NK-92 (cell line): ENCODE measurements around the gene ATP7A.
"Not testable (repeated sequence)": the region's sequence is repeated elsewhere in the genome, so short reads cannot be mapped to it uniquely, and the experiment has no call there.

ENCODE experiments used
- DNase-seq: peaks from one replicate; lab custom pipeline; 2025; ENCODE audit not compliant: unreplicated experiment; lab: John Stamatoyannopoulos, UW

Gene ATP7A

GRCh38 chrX:77945031-77945430 is 34.5 kb downstream of the ATP7A start:
- DNase-seq: not testable (repeated sequence)

GRCh38 chrX:77945910-77946545 is 35.5 kb downstream of the ATP7A start:
- DNase-seq: no peak

- DNase-seq: no peak
Measured at GRCh38 chrX:77946571-77946970, 36.1 kb downstream of the ATP7A start.

GRCh38 chrX:77949840-77950239 is 39.3 kb downstream of the ATP7A start:
- DNase-seq: no peak

- DNase-seq: no peak
Measured at GRCh38 chrX:77952173-77952572, 41.7 kb downstream of the ATP7A start.

- no peak for DNase-seq
Measured at GRCh38 chrX:77953302-77953701, 42.8 kb downstream of the ATP7A start.

- no peak for DNase-seq
Measured at GRCh38 chrX:77953708-77954107, 43.2 kb downstream of the ATP7A start.

- no peak for DNase-seq
Measured at GRCh38 chrX:77960567-77960966, 50.1 kb downstream of the ATP7A start.

- DNase-seq: no peak
Measured at GRCh38 chrX:77961063-77961462, 50.6 kb downstream of the ATP7A start.

- DNase-seq: no peak
Measured at GRCh38 chrX:77962068-77962902, 51.8 kb downstream of the ATP7A start.

GRCh38 chrX:77966361-77966760 is 55.9 kb downstream of the ATP7A start:
- no peak for DNase-seq

- no peak for DNase-seq
Measured at GRCh38 chrX:77967631-77968030, 57.1 kb downstream of the ATP7A start.

- no peak for DNase-seq
Measured at GRCh38 chrX:77969538-77969937, 59.0 kb downstream of the ATP7A start, which contains the start of gene PGAM4. Gene PGAM4, minus strand, starts transcription at chrX:77969638. Its CDS starts 0 bp downstream, at chrX:77969638.

GRCh38 chrX:77975755-77976154 is 65.3 kb downstream of the ATP7A start:
- DNase-seq: no peak

- no peak for DNase-seq
Measured at GRCh38 chrX:77977095-77977494, 66.6 kb downstream of the ATP7A start.

- no peak for DNase-seq
Measured at GRCh38 chrX:77977518-77977917, 67.0 kb downstream of the ATP7A start.

GRCh38 chrX:77979870-77980269 is 69.4 kb downstream of the ATP7A start:
- no peak for DNase-seq

- DNase-seq: no peak
Measured at GRCh38 chrX:78011846-78012245, 101.4 kb downstream of the ATP7A start.

- DNase-seq: no peak
Measured at GRCh38 chrX:78019586-78020483, 109.3 kb downstream of the ATP7A start.

GRCh38 chrX:78024349-78025059 is 114.0 kb downstream of the ATP7A start:
- no peak for DNase-seq

GRCh38 chrX:78027798-78028197 is 117.3 kb downstream of the ATP7A start:
- no peak for DNase-seq
